Rectal smooth muscle tissue (tissue), 1 donor: ENCODE measurements around the gene CTNNAL1.
"Not testable (repeated sequence)": the region's sequence is repeated elsewhere in the genome, so short reads cannot be mapped to it uniquely, and the experiment has no call there.

Experiments used
- H3K27ac ChIP-seq: one replicate; pipeline ENCODE4 v1.7.0; 2013; ENCODE audit warnings: low read depth, low read length, inconsistent platforms
- H3K27me3 ChIP-seq: one replicate; pipeline ENCODE4 v1.7.0; 2013; ENCODE audit warnings: low read length; ENCODE audit not compliant: control insufficient read depth, insufficient read depth
- H3K36me3 ChIP-seq: one replicate; pipeline ENCODE4 v1.7.0; 2013; ENCODE audit warnings: low read length; ENCODE audit not compliant: control insufficient read depth, insufficient read depth
- H3K4me1 ChIP-seq: one replicate; pipeline ENCODE4 v1.7.0; 2013; ENCODE audit warnings: low read length; ENCODE audit not compliant: control insufficient read depth, insufficient read depth
- H3K4me3 ChIP-seq: one replicate; pipeline ENCODE4 v1.7.0; 2013; ENCODE audit warnings: low read length
- H3K9ac ChIP-seq: one replicate; pipeline ENCODE4 v1.7.0; 2013; ENCODE audit warnings: low read length

Gene CTNNAL1

GRCh38 chr9:108903420-108904103 lies 109.7 kb downstream of the CTNNAL1 start:
- Histone ChIP-seq H3K4me3 (no peak overlapping the region), H3K4me1 (no peaks in the 10 kb centered on the region), H3K27me3 (no peaks in the 10 kb centered on the region), H3K27ac (no peak overlapping the region), H3K9ac (no peak overlapping the region), H3K36me3 (peaks cover 25% of the 10 kb centered on the region)

- Histone ChIP-seq H3K4me3 (no peak overlapping the region), H3K9ac (no peak overlapping the region), H3K4me1 (no peaks in the 10 kb centered on the region), H3K27ac (no peak overlapping the region), H3K27me3 (no peaks in the 10 kb centered on the region), H3K36me3 (peaks cover 31% of the 10 kb centered on the region)
These were observed 113.1 kb downstream of the CTNNAL1 start for GRCh38 chr9:108900176-108900575.

- not testable (repeated sequence) for H3K4me3 ChIP-seq, H3K9ac ChIP-seq, H3K4me1 ChIP-seq, H3K27me3 ChIP-seq, H3K27ac ChIP-seq
- peaks cover 34% of the 10 kb centered on the region for H3K36me3 ChIP-seq
These were observed 114.1 kb downstream of the CTNNAL1 start for GRCh38 chr9:108899023-108899695.

- Histone ChIP-seq H3K4me3 (no peak overlapping the region), H3K27ac (no peak overlapping the region), H3K4me1 (no peaks in the 10 kb centered on the region), H3K27me3 (no peaks in the 10 kb centered on the region), H3K9ac (no peak overlapping the region), H3K36me3 (peaks cover 36% of the 10 kb centered on the region)
These were observed 115.8 kb downstream of the CTNNAL1 start for GRCh38 chr9:108897324-108898096.

GRCh38 chr9:108894225-108894997 lies 118.9 kb downstream of the CTNNAL1 start:
- peaks cover 44% of the 10 kb centered on the region for H3K36me3 ChIP-seq

More at GRCh38 chr9:108894225-108894997, 118.9 kb downstream of the CTNNAL1 start:
- H3K27ac ChIP-seq = no peak overlapping the region
- H3K9ac ChIP-seq = no peak overlapping the region
- H3K27me3 ChIP-seq = no peaks in the 10 kb centered on the region
- no peak overlapping the region for H3K4me3 ChIP-seq
- no peaks in the 10 kb centered on the region for H3K4me1 ChIP-seq
